RWPE1 (cell line): Measurements from ENCODE around the gene ELK3.

ENCODE experiments used
- CTCF ChIA-PET: fragments of 350-600 bp; sonication (Branson Sonifier 250); formaldehyde crosslinking; extraction: SDS; loops from one replicate; lab custom pipeline; 2021; lab: Yijun Ruan, JAX
- POLR2A ChIA-PET: fragments of 400-600 bp; formaldehyde crosslinking; extraction: SDS; loops from one replicate; lab custom pipeline; 2020; ENCODE audit warnings: antibody characterized with exemption; ENCODE audit not compliant: low non-redundant PET; lab: Yijun Ruan, JAX
- DNase-seq: peaks from one replicate; pipeline ENCODE4 v3.0.0; 2012; ENCODE audit warnings: low spot score
- H3K27ac ChIP-seq: fragments of 450-650 bp; 2 replicates; pipeline ENCODE4 v1.5.1; 2017
- CTCF ChIP-seq: fragments of 450-650 bp; conservative IDR thresholded peaks from 2 replicates; pipeline ENCODE4 v1.5.1; 2017; ENCODE audit warnings: low read depth, mild to moderate bottlenecking

Gene ELK3

GRCh38 chr12:96155781-96156180 is 38.4 kb upstream of the ELK3 start:
- DNase-seq, result no peak
- TF ChIP-seq CTCF, result no peak
- CTCF ChIA-PET, result no interaction called here
- POLR2A ChIA-PET, result no interaction called here
- H3K27ac ChIP-seq, result no peak overlapping the region

GRCh38 chr12:96156211-96156610 is 38.0 kb upstream of the ELK3 start:
- no peak overlapping the region for H3K27ac ChIP-seq
- ChIA-PET CTCF (no interaction called here), POLR2A (no interaction called here)
- TF ChIP-seq CTCF, result no peak
- DNase-seq, result no peak

GRCh38 chr12:96157427-96157826 is 36.7 kb upstream of the ELK3 start:
- H3K27ac ChIP-seq, result no peak overlapping the region
- ChIA-PET CTCF (no interaction called here), POLR2A (no interaction called here)
- no peak for DNase-seq
- no peak for TF ChIP-seq CTCF

- ChIA-PET CTCF (no interaction called here), POLR2A (no interaction called here)
- no peak overlapping the region for H3K27ac ChIP-seq
- no peak for TF ChIP-seq CTCF
- no peak for DNase-seq
Observed at GRCh38 chr12:96164951-96165811, 29.0 kb upstream of the ELK3 start.

- DNase-seq, result no peak
- no peak overlapping the region for H3K27ac ChIP-seq
- CTCF ChIA-PET, result no interaction called here
- POLR2A ChIA-PET, result no interaction called here
- TF ChIP-seq CTCF, result no peak
Observed at GRCh38 chr12:96166765-96167164, 27.4 kb upstream of the ELK3 start.

- H3K27ac ChIP-seq, result no peak overlapping the region
- POLR2A ChIA-PET, result no interaction called here
- no peak for DNase-seq
- CTCF ChIA-PET, result interaction anchor here (0.6 kb wide), 2 partner anchors 16 to 55 kb away, joined by 3 to 4 read pairs; no protein-coding TSS in a partner anchor
- no peak for TF ChIP-seq CTCF
Observed at GRCh38 chr12:96167492-96167891, 26.7 kb upstream of the ELK3 start.
